ENCODE results near the gene NAV1.

The NAV1 gene

DNA sequence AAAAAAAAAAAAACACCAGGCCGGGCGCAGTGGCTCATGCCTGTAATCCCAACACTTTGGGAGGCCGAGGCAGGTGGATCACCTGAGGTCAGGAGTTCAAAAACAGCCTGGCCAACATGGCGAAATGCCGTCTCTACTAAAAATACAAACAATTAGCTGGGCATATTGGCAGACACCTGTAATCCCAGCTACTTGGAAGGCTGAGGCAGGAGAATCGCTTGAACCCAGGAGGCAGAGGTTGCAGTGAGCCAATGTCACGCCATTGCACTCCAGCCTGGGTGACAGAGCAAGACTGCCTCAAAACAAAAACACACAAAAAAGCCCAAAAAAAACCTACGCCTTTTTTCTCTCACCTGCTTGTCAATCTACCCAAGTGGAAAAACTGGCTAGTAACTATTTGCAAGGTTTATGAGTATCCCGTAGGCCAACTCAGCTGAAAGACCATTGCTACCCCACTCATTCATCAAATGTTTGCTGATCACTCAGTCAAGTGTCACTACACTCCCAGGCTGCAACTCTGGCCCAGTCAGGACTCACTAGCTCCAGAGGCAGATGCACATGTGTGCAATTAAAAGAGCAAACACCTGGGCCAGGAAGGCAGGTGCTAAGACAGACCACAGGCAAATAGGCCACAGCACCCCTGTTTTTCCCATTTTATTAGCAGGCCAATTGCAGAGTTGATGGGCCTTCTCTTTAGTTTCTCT is 34.0 kb upstream of the NAV1 start:
- Histone ChIP-seq H3K18ac (ENCODE audit: low read depth in 1 of 2, low read length in 2 of 2) (peak overlapping the region in 1 of 2 experiments; percentile 32), H2BK5ac (ENCODE audit: low read depth, low read length, poor library complexity, severe bottlenecking) (no peak overlapping the region), H4K91ac (ENCODE audit: low read length) (no peak overlapping the region), H3K9ac (ENCODE audit: low read length) (peak overlapping the region; percentile 87), H2BK120ac (ENCODE audit: low read depth, low read length) (no peak overlapping the region), H3K4me1 (ENCODE audit: control insufficient read depth, insufficient read depth, low read depth, low read length) (peaks cover 24% of the 10 kb centered on the region), H2BK12ac (ENCODE audit: low read length in 2 of 2) (peak overlapping the region in 1 of 2 experiments; percentile 57), H3K23ac (ENCODE audit: low read length in 2 of 2) (no peak overlapping the region), H3K27me3 (ENCODE audit: control insufficient read depth in 1 of 2, insufficient read depth in 1 of 2, low read length in 2 of 2) (no peaks in the 10 kb centered on the region), H3K27ac (ENCODE audit: low read length, poor library complexity, severe bottlenecking) (no peak overlapping the region), H4K8ac (ENCODE audit: low read length) (no peak overlapping the region), H3K79me1 (replicated peaks; ENCODE audit: low read length, poor library complexity, severe bottlenecking) (no peaks in the 10 kb centered on the region), H2AK5ac (ENCODE audit: low read length, severe bottlenecking) (no peak overlapping the region), H3K9me3 (ENCODE audit: control insufficient read depth, low read length) (no peaks in the 10 kb centered on the region), H3K4me2 (ENCODE audit: low read length, poor library complexity, severe bottlenecking) (no peak overlapping the region), H3K36me3 (ENCODE audit: control insufficient read depth in 1 of 2, insufficient read depth in 2 of 2, low read depth in 1 of 2, low read length in 2 of 2) (no peaks in the 10 kb centered on the region), H3K4ac (ENCODE audit: low read depth in 1 of 2, low read length in 2 of 2) (no peak overlapping the region), H3K4me3 (ENCODE audit: insufficient read depth in 1 of 2, low read depth in 1 of 2, low read length in 2 of 2) (peak overlapping the region in 1 of 2 experiments; percentile 87), H2AFZ (ENCODE audit: low read depth, low read length) (no peak overlapping the region), H2BK15ac (ENCODE audit: low read depth, poor library complexity, severe bottlenecking) (no peak overlapping the region), H3K14ac (ENCODE audit: low read length in 2 of 2) (no peak overlapping the region)
- DNase-seq: no peak
- 81% methylated on average over 9 of the region's 9 CpGs for WGBS

DNA sequence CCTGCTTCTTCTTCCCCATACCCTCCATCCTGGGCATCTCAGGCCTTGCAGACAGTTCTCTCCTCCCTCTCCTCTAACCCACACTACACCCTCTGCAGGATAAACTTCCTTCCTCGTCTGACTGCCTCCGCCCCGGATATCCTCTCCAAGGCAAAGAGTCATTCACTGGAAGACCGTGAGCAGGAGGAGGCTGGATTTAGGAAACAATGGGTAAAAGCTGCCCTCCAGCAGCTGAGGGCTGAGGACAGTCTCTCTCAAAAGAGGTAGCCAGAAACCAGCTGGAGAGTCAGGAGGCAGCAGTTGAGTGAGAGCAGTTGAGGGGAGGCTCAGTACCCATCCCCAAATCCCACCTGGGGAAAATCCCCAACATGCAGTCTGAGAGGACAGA is 33.4 kb upstream of the NAV1 start:
- peak overlapping the region in 1 of 2 experiments; percentile 59 for H3K18ac ChIP-seq (ENCODE audit: low read depth in 1 of 2, low read length in 2 of 2)
- H3K4me3 ChIP-seq (ENCODE audit: insufficient read depth in 1 of 2, low read depth in 1 of 2, low read length in 2 of 2): peak overlapping the region in 1 of 2 experiments; percentile 87
- WGBS: 11% methylated on average over 4 of the region's 4 CpGs
- H3K27me3 ChIP-seq (ENCODE audit: control insufficient read depth in 1 of 2, insufficient read depth in 1 of 2, low read length in 2 of 2): no peaks in the 10 kb centered on the region
- no peaks in the 10 kb centered on the region for H3K79me1 ChIP-seq (replicated peaks; ENCODE audit: low read length, poor library complexity, severe bottlenecking)
- H3K9ac ChIP-seq (ENCODE audit: low read length): peak overlapping the region; percentile 87
- no peaks in the 10 kb centered on the region for H3K36me3 ChIP-seq (ENCODE audit: control insufficient read depth in 1 of 2, insufficient read depth in 2 of 2, low read depth in 1 of 2, low read length in 2 of 2)
- H3K23ac ChIP-seq (ENCODE audit: low read length in 2 of 2): peak overlapping the region in 1 of 2 experiments; percentile 32
- peak overlapping the region; percentile 10 for H3K27ac ChIP-seq (ENCODE audit: low read length, poor library complexity, severe bottlenecking)
- no peak overlapping the region for H2AK5ac ChIP-seq (ENCODE audit: low read length, severe bottlenecking)
- no peak overlapping the region for H2BK15ac ChIP-seq (ENCODE audit: low read depth, poor library complexity, severe bottlenecking)
- peak overlapping the region; percentile 16 for H4K8ac ChIP-seq (ENCODE audit: low read length)
- peak overlapping the region in 1 of 2 experiments; percentile 83 for H3K14ac ChIP-seq (ENCODE audit: low read length in 2 of 2)
- no peaks in the 10 kb centered on the region for H3K9me3 ChIP-seq (ENCODE audit: control insufficient read depth, low read length)
- no peak overlapping the region for H3K4me2 ChIP-seq (ENCODE audit: low read length, poor library complexity, severe bottlenecking)
- peak overlapping the region in 1 of 2 experiments; percentile 84 for H2BK12ac ChIP-seq (ENCODE audit: low read length in 2 of 2)
- H2BK5ac ChIP-seq (ENCODE audit: low read depth, low read length, poor library complexity, severe bottlenecking): no peak overlapping the region
- peak overlapping the region; percentile 5 for H4K91ac ChIP-seq (ENCODE audit: low read length)
- no peak overlapping the region for H2AFZ ChIP-seq (ENCODE audit: low read depth, low read length)
- DNase-seq: peak; percentile 72
- no peak overlapping the region for H2BK120ac ChIP-seq (ENCODE audit: low read depth, low read length)
- peak overlapping the region in 1 of 2 experiments; percentile 81 for H3K4ac ChIP-seq (ENCODE audit: low read depth in 1 of 2, low read length in 2 of 2)
- peaks cover 21% of the 10 kb centered on the region for H3K4me1 ChIP-seq (ENCODE audit: control insufficient read depth, insufficient read depth, low read depth, low read length)

DNA sequence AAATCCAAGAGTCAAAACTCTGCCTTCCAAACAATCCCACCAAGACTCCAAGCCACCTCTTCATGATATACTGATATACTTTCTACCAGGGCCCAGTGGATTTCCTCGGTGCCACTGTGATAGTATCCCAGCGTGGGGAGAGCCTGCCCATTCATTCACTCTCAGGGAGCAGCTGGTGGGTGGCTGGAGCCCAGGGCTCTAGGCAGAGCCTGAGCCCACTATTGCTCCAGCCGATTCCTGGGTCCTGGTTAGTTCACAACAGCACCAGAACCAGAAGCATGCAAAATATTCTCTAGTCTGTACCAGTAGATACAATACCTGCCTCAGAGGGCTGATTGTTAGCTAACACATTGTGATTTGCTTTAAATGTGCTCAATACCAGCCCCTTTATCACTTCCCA is 32.8 kb upstream of the NAV1 start:
- no peaks in the 10 kb centered on the region for H3K9me3 ChIP-seq (ENCODE audit: control insufficient read depth, low read length)
- H3K4me3 ChIP-seq (ENCODE audit: insufficient read depth in 1 of 2, low read depth in 1 of 2, low read length in 2 of 2): peak overlapping the region in 1 of 2 experiments; percentile 87
- H3K27me3 ChIP-seq (ENCODE audit: control insufficient read depth in 1 of 2, insufficient read depth in 1 of 2, low read length in 2 of 2): no peaks in the 10 kb centered on the region
- no peak overlapping the region for H4K91ac ChIP-seq (ENCODE audit: low read length)
- no peak overlapping the region for H2BK12ac ChIP-seq (ENCODE audit: low read length in 2 of 2)
- H2AK5ac ChIP-seq (ENCODE audit: low read length, severe bottlenecking): no peak overlapping the region
- peak overlapping the region; percentile 87 for H3K9ac ChIP-seq (ENCODE audit: low read length)
- H2BK120ac ChIP-seq (ENCODE audit: low read depth, low read length): no peak overlapping the region
- H3K18ac ChIP-seq (ENCODE audit: low read depth in 1 of 2, low read length in 2 of 2): no peak overlapping the region
- no peak overlapping the region for H2BK5ac ChIP-seq (ENCODE audit: low read depth, low read length, poor library complexity, severe bottlenecking)
- H2BK15ac ChIP-seq (ENCODE audit: low read depth, poor library complexity, severe bottlenecking): no peak overlapping the region
- no peak overlapping the region for H3K14ac ChIP-seq (ENCODE audit: low read length in 2 of 2)
- peaks cover 17% of the 10 kb centered on the region for H3K4me1 ChIP-seq (ENCODE audit: control insufficient read depth, insufficient read depth, low read depth, low read length)
- H3K36me3 ChIP-seq (ENCODE audit: control insufficient read depth in 1 of 2, insufficient read depth in 2 of 2, low read depth in 1 of 2, low read length in 2 of 2): no peaks in the 10 kb centered on the region
- no peak overlapping the region for H3K4me2 ChIP-seq (ENCODE audit: low read length, poor library complexity, severe bottlenecking)
- peak overlapping the region; percentile 15 for H3K27ac ChIP-seq (ENCODE audit: low read length, poor library complexity, severe bottlenecking)
- H3K23ac ChIP-seq (ENCODE audit: low read length in 2 of 2): no peak overlapping the region
- H2AFZ ChIP-seq (ENCODE audit: low read depth, low read length): no peak overlapping the region
- no peak overlapping the region for H4K8ac ChIP-seq (ENCODE audit: low read length)
- 82% methylated on average over 3 of the region's 3 CpGs for WGBS
- no peak for DNase-seq
- H3K79me1 ChIP-seq (replicated peaks; ENCODE audit: low read length, poor library complexity, severe bottlenecking): no peaks in the 10 kb centered on the region
- H3K4ac ChIP-seq (ENCODE audit: low read depth in 1 of 2, low read length in 2 of 2): no peak overlapping the region

DNA sequence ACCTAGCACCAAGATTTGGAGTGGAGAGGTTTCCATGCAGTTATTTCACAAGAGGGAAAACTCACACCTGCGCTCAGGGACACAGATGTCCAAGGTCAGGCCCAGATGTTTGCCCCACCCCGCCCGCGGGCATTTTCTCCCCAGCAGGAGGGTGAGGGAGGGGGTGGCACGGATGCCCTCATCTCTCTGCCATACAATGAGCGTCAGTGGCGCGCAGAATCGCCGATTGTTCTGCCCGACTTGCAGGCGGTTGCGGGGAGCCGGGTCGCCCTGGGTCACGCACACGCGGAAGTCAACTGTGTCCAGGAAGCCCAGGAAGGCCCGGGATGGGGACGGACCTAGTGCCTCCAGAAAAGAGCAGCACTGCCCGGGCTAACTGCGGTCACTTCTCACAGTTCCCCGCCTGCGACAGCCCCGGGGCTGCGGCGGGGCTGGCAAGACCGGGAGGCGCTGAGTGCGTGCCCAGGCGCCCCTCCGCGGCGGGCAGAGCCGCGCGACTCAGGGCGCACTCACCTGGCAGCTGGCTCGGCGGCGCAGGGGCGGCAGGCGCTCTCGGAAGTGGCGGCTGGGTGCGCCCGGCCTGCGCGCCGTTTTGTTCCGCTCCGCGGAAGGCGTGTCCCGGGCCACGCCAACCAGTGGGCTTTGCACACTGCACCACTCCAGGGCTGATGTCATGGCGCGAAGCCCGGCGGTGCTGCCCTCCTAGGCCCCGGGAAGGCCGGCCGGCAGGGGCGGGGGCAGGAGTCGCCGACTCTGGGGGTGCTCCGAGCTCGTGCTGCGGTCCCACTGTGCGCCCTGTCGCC is 32.2 kb upstream of the NAV1 start, which contains the start of gene CSRP1:
Gene CSRP1 (minus strand): TSS at position 567 of the 803 bp plus-strand sequence. CDS start 10,820 bp downstream, outside the sequence.
- H2AK5ac ChIP-seq (ENCODE audit: low read length, severe bottlenecking): peak within 1 kb of the TSS; percentile 76
- peak within 1 kb of the TSS; percentile 88 to 89 for H3K18ac ChIP-seq (ENCODE audit: low read depth in 1 of 2, low read length in 2 of 2)
- peak; percentile 77 for DNase-seq
- H3K4me1 ChIP-seq (ENCODE audit: control insufficient read depth, insufficient read depth, low read depth, low read length): peaks cover 17% of the 10 kb centered on the region
- peak within 1 kb of the TSS in 1 of 2 experiments; percentile 26 for H3K23ac ChIP-seq (ENCODE audit: low read length in 2 of 2)
- peak within 1 kb of the TSS; percentile 11 for H2BK5ac ChIP-seq (ENCODE audit: low read depth, low read length, poor library complexity, severe bottlenecking)
- H3K79me1 ChIP-seq (replicated peaks; ENCODE audit: low read length, poor library complexity, severe bottlenecking): no peaks in the 10 kb centered on the region
- H2BK120ac ChIP-seq (ENCODE audit: low read depth, low read length): peak within 1 kb of the TSS; percentile 83
- H4K91ac ChIP-seq (ENCODE audit: low read length): peak within 1 kb of the TSS; percentile 83
- no peaks in the 10 kb centered on the region for H3K36me3 ChIP-seq (ENCODE audit: control insufficient read depth in 1 of 2, insufficient read depth in 2 of 2, low read depth in 1 of 2, low read length in 2 of 2)
- H2AFZ ChIP-seq (ENCODE audit: low read depth, low read length): peak within 1 kb of the TSS; percentile 42
- H3K9me3 ChIP-seq (ENCODE audit: control insufficient read depth, low read length): no peaks in the 10 kb centered on the region
- peak within 1 kb of the TSS; percentile 10 for H3K4me2 ChIP-seq (ENCODE audit: low read length, poor library complexity, severe bottlenecking)
- peak within 1 kb of the TSS; percentile 45 to 87 for H3K4me3 ChIP-seq (ENCODE audit: insufficient read depth in 1 of 2, low read depth in 1 of 2, low read length in 2 of 2)
- H3K9ac ChIP-seq (ENCODE audit: low read length): peak within 1 kb of the TSS; percentile 87
- H3K4ac ChIP-seq (ENCODE audit: low read depth in 1 of 2, low read length in 2 of 2): peak within 1 kb of the TSS; percentile 65 to 89
- H3K27me3 ChIP-seq (ENCODE audit: control insufficient read depth in 1 of 2, insufficient read depth in 1 of 2, low read length in 2 of 2): no peaks in the 10 kb centered on the region
- peak within 1 kb of the TSS; percentile 44 to 78 for H3K14ac ChIP-seq (ENCODE audit: low read length in 2 of 2)
- 37% methylated on average over 71 of the region's 71 CpGs for WGBS
- H2BK15ac ChIP-seq (ENCODE audit: low read depth, poor library complexity, severe bottlenecking): peak within 1 kb of the TSS; percentile 46
- H2BK12ac ChIP-seq (ENCODE audit: low read length in 2 of 2): peak within 1 kb of the TSS; percentile 88 to 95
- H3K27ac ChIP-seq (ENCODE audit: low read length, poor library complexity, severe bottlenecking): peak within 1 kb of the TSS; percentile 15
- H4K8ac ChIP-seq (ENCODE audit: low read length): peak within 1 kb of the TSS; percentile 87

All from mesenchymal stem cell (in vitro differentiated cells and primary cell).